HCT116 (cell line): ENCODE measurements around the gene SCN10A. TPM values are rescaled to one million over a fixed set of nuclear protein-coding genes. Genes with fewer than 3 reads are reported as not detected.
A peak's percentile ranks its signal among the peaks of the same experiment; 100 is the strongest.

Source experiments
- ATAC-seq: fragments of 200-7000 bp; cut with Tn5 transposase; 2 replicates; pipeline ENCODE4 v1.9.1; 2020; ENCODE audit warnings: mild to moderate bottlenecking, moderate library complexity
- BruUV-seq: library from RNA; stranded (reverse); fragments of 400-500 nt; replicated peaks from 2 replicates; lab custom pipeline; 2021; lab: Mats Ljungman, UMichigan
- CTCF ChIA-PET: fragments of 300-600 bp; sonication (Branson Sonifier 250); formaldehyde crosslinking; loops from one replicate; lab custom pipeline; 2021; ENCODE audit warnings: antibody characterized with exemption; lab: Charles Lee
- POLR2A ChIA-PET: fragments of 300-600, 350-600 bp; sonication (Branson Sonifier 250); formaldehyde crosslinking; loops from one replicate; lab custom pipeline; 2021; ENCODE audit warnings: antibody characterized with exemption; lab: Charles Lee
- RAD21 ChIA-PET, 2 experiments: fragments of 300-600 bp; sonication (Branson Sonifier 250); formaldehyde crosslinking; loops; one replicate each; lab custom pipeline; 2023; ENCODE audit warnings: low total read pairs in 2 of 2; ENCODE audit not compliant: uncharacterized antibody in 2 of 2, unreplicated experiment in 2 of 2, low non-redundant PET in 1 of 2; lab: Charles Lee
- DNase-seq: peaks from one replicate; pipeline ENCODE4 v3.0.0-alpha.2; 2010; ENCODE audit warnings: low read depth, low spot score
- H2AFZ ChIP-seq: fragments of 200-600 bp; shearing (Covaris generic), sonication (generic); 2 replicates; pipeline ENCODE4 v1.6.1; 2017; ENCODE audit warnings: low read depth, mixed run types, mixed read lengths, antibody characterized with exemption, low read length; ENCODE audit not compliant: poor library complexity, severe bottlenecking
- H3K27ac ChIP-seq: 2 replicates; pipeline ENCODE4 v1.5.1; 2012; ENCODE audit warnings: low read depth, low read length
- H3K27me3 ChIP-seq: fragments of 200-600 bp; sonication (generic); 2 replicates; pipeline ENCODE4 v1.6.1; 2016; ENCODE audit warnings: mixed run types, low read length, mixed read lengths; ENCODE audit not compliant: insufficient read depth
- H3K36me3 ChIP-seq, 2 experiments: fragments of 200-500 bp in 1 of 2; fragments of 200-600 bp in 1 of 2; sonication (Bioruptor generic) in 1 of 2; sonication (generic) in 1 of 2; 2 replicates each; pipeline versions ENCODE4 v1.5.1 to v1.6.1; 2014 to 2016; ENCODE audit warnings: low read length in 2 of 2, inconsistent platforms in 1 of 2, mixed read lengths in 1 of 2, mixed run types in 1 of 2; ENCODE audit not compliant: insufficient read depth in 2 of 2, control insufficient read depth in 1 of 2
- H3K4me1 ChIP-seq, 2 experiments: fragments of 200-600 bp in 1 of 2; sonication (generic) in 1 of 2; 2 replicates each; pipeline versions ENCODE4 v1.5.1 to v1.6.1; 2012 to 2017; ENCODE audit warnings: low read length in 2 of 2, inconsistent platforms in 1 of 2, mild to moderate bottlenecking in 1 of 2, mixed read lengths in 1 of 2, mixed run types in 1 of 2, moderate library complexity in 1 of 2; ENCODE audit not compliant: insufficient read depth in 2 of 2, control insufficient read depth in 1 of 2
- H3K4me2 ChIP-seq: fragments of 200-600 bp; sonication (generic); 2 replicates; pipeline ENCODE4 v1.6.1; 2017; ENCODE audit warnings: mixed run types, low read length, mixed read lengths
- H3K4me3 ChIP-seq, 2 experiments: fragments of 200-600 bp in 1 of 2; sonication (generic) in 1 of 2; replicated peaks in 1 of 2; 2 replicates each; pipeline ENCODE4 v1.5.1; 2011 to 2016; ENCODE audit warnings: low read length in 2 of 2, control low read depth in 1 of 2, low read depth in 1 of 2, mild to moderate bottlenecking in 1 of 2, mixed read lengths in 1 of 2, mixed run types in 1 of 2
- H3K79me2 ChIP-seq: fragments of 200-600 bp; sonication (generic); 2 replicates; pipeline ENCODE4 v1.6.1; 2017; ENCODE audit warnings: mild to moderate bottlenecking, mixed run types, low read length, moderate library complexity, mixed read lengths; ENCODE audit not compliant: insufficient read depth
- H3K9ac ChIP-seq: fragments of 200-600 bp; sonication (generic); 2 replicates; pipeline ENCODE4 v1.6.1; 2016; ENCODE audit warnings: low read length, mixed read lengths
- H3K9me2 ChIP-seq: fragments of 200-600 bp; sonication (generic), shearing (Covaris generic); 2 replicates; pipeline ENCODE4 v1.6.1; 2017; ENCODE audit warnings: mixed run types, mild to moderate bottlenecking, moderate library complexity; ENCODE audit not compliant: insufficient read depth
- H3K9me3 ChIP-seq, 2 experiments: fragments of 200-500 bp in 1 of 2; fragments of 200-600 bp in 1 of 2; sonication (Bioruptor generic) in 1 of 2; sonication (generic) in 1 of 2; 2 replicates each; pipeline ENCODE4 v1.6.1; 2014 to 2017; ENCODE audit warnings: low read length in 2 of 2, mixed read lengths in 2 of 2, inconsistent platforms in 1 of 2, low read depth in 1 of 2, mild to moderate bottlenecking in 1 of 2, mixed run types in 1 of 2, moderate library complexity in 1 of 2; ENCODE audit not compliant: control insufficient read depth in 1 of 2, insufficient read depth in 1 of 2
- H4K20me1 ChIP-seq: fragments of 200-600 bp; sonication (generic), shearing (Covaris generic); 2 replicates; pipeline ENCODE4 v1.6.1; 2017; ENCODE audit warnings: mixed run types, mild to moderate bottlenecking, moderate library complexity; ENCODE audit not compliant: insufficient read depth
- ATF3 ChIP-seq: IDR thresholded peaks from 2 replicates; pipeline ENCODE4 v1.6.1; 2012
- CBX3 ChIP-seq: IDR thresholded peaks from 2 replicates; pipeline ENCODE4 v1.6.1; 2012; ENCODE audit warnings: low read depth
- CEBPB ChIP-seq: IDR thresholded peaks from 2 replicates; pipeline ENCODE4 v1.6.1; 2012; ENCODE audit warnings: low read depth
- CTCF ChIP-seq, 3 experiments: fragments of 200-600 bp in 1 of 3; sonication (generic) in 1 of 3; IDR thresholded peaks in 2 of 3; conservative IDR thresholded peaks in 1 of 3; 2 replicates each; pipeline ENCODE4 v1.5.1; 2012 to 2017; ENCODE audit warnings: low read depth in 2 of 3, low read length in 2 of 3, antibody characterized with exemption in 1 of 3, borderline replicate concordance in 1 of 3, control low read depth in 1 of 3, mild to moderate bottlenecking in 1 of 3, mixed read lengths in 1 of 3, mixed run types in 1 of 3, moderate library complexity in 1 of 3; ENCODE audit not compliant: insufficient read depth in 1 of 3
- EGR1 ChIP-seq: IDR thresholded peaks from 2 replicates; pipeline ENCODE4 v1.6.1; 2012; ENCODE audit warnings: low read depth
- ELF1 ChIP-seq: IDR thresholded peaks from 2 replicates; pipeline ENCODE4 v1.6.1; 2012; ENCODE audit warnings: low read depth, borderline replicate concordance
- EZH2 ChIP-seq: fragments of 200-600 bp; sonication (generic); IDR thresholded peaks from 2 replicates; pipeline ENCODE4 v1.6.1; 2017; ENCODE audit warnings: antibody characterized with exemption, mixed run types
- EZH2phosphoT487 ChIP-seq: fragments of 200-600 bp; IDR thresholded peaks from 2 replicates; pipeline ENCODE4 v1.6.1; 2018; ENCODE audit warnings: antibody characterized with exemption, borderline replicate concordance
- FOSL1 ChIP-seq: IDR thresholded peaks from 2 replicates; pipeline ENCODE4 v1.6.1; 2012; ENCODE audit warnings: low read depth
- JUND ChIP-seq: IDR thresholded peaks from 2 replicates; pipeline ENCODE4 v1.6.1; 2012
- MAX ChIP-seq: IDR thresholded peaks from 2 replicates; pipeline ENCODE4 v1.6.1; 2012
- POLR2A ChIP-seq: IDR thresholded peaks from 2 replicates; pipeline ENCODE4 v1.7.0; 2011; ENCODE audit warnings: borderline replicate concordance; ENCODE audit not compliant: insufficient read depth, insufficient read length; ENCODE audit errors: extremely low read depth
- RAD21 ChIP-seq: IDR thresholded peaks from 2 replicates; pipeline ENCODE4 v1.6.1; 2012; ENCODE audit warnings: low read depth, mild to moderate bottlenecking
- REST ChIP-seq: IDR thresholded peaks from 2 replicates; pipeline ENCODE4 v1.6.1; 2012; ENCODE audit warnings: low read depth
- SIN3A ChIP-seq: IDR thresholded peaks from 2 replicates; pipeline ENCODE4 v1.6.1; 2012; ENCODE audit warnings: low read depth
- SP1 ChIP-seq: IDR thresholded peaks from 2 replicates; pipeline ENCODE4 v1.6.1; 2012; ENCODE audit warnings: low read depth
- TCF7L2 ChIP-seq: IDR thresholded peaks from 2 replicates; pipeline ENCODE4 v1.7.0; 2011; ENCODE audit warnings: borderline replicate concordance, inconsistent platforms; ENCODE audit not compliant: insufficient read depth, insufficient read length; ENCODE audit errors: extremely low read depth
- YY1 ChIP-seq: IDR thresholded peaks from 2 replicates; pipeline ENCODE4 v1.6.1; 2011; ENCODE audit warnings: low read length, low read depth, moderate library complexity, mild to moderate bottlenecking; ENCODE audit not compliant: insufficient replicate concordance; ENCODE audit errors: extremely low read depth
- ZBTB33 ChIP-seq: IDR thresholded peaks from 2 replicates; pipeline ENCODE4 v1.6.1; 2011; ENCODE audit warnings: mild to moderate bottlenecking, low read length, moderate library complexity; ENCODE audit not compliant: insufficient replicate concordance; ENCODE audit errors: extremely low read depth
- ZFX ChIP-seq: fragments of 450-650 bp; IDR thresholded peaks from 2 replicates; pipeline ENCODE4 v1.6.1; 2017
- intact Hi-C: fragments of 100-400 bp; cut with micrococcal nuclease; formaldehyde crosslinking; loops from 2 replicates; pipeline ENCODE4 v1.10.0; 2022
- total RNA-seq: library from RNA; stranded (reverse); gene quantifications from one replicate; pipeline ENCODE4 v1.2.1, GENCODE V29; 2021; ENCODE audit not compliant: unreplicated experiment

SCN10A gene
- total RNA-seq, 1 experiment from 2014 or later: not detected

- H3K27me3 ChIP-seq: peaks cover 61% of the 10 kb centered on the region
- no peak overlapping the region for H3K27ac ChIP-seq
- H3K9me3 ChIP-seq: no peaks in the 10 kb centered on the region
- intact Hi-C loops: no loop called here
- ChIA-PET POLR2A (no interaction called here), RAD21 (no interaction called here), CTCF (interaction anchor here (1.2 kb wide), 2 partner anchors 38 to 194 kb away, joined by 3 to 4 read pairs; no protein-coding TSS in a partner anchor)
- H3K36me3 ChIP-seq: no peaks in the 10 kb centered on the region
- H3K4me1 ChIP-seq: no peaks in the 10 kb centered on the region
- no peak overlapping the region for H3K4me2 ChIP-seq
- BruUV-seq: no TSS peak
- no peaks in the 10 kb centered on the region for H3K79me2 ChIP-seq
- no peak overlapping the region for H3K4me3 ChIP-seq
- ATAC-seq: peak; percentile 64; the same call in 1 of the 2 replicates
- DNase-seq: peak; percentile 46
- H3K9me2 ChIP-seq: no peaks in the 10 kb centered on the region
- H3K9ac ChIP-seq: no peak overlapping the region
- no peaks in the 10 kb centered on the region for H4K20me1 ChIP-seq
- H2AFZ ChIP-seq: no peak overlapping the region
- TF ChIP-seq MAX (0 out of 2 replicates have a peak, but pooled peaks have one; percentile 23), CEBPB (no peak), EZH2 (no peak), RAD21 (no peak), EGR1 (no peak), TCF7L2 (peak; percentile 15), ATF3 (no peak), CTCF (IDR thresholded peaks at IDR 0.05 in 2 of 3, conservative IDR thresholded peaks at IDR 0.05 in 1 of 3; ENCODE audit: borderline replicate concordance in 1 of 3, insufficient read depth in 1 of 3, low read depth in 2 of 3, low read length in 2 of 3) (no peak), EZH2phosphoT487 (no peak), CBX3 (peak; percentile 90), SP1 (no peak), ELF1 (no peak), SIN3A (peak; percentile 75), ZBTB33 (no peak), JUND (no peak), REST (no peak; the same call in 1 of the 2 replicates), ZFX (no peak), FOSL1 (no peak), YY1 (no peak), POLR2A (no peak)
Measured at GRCh38 chr3:38805765-38806386, 10.1 kb downstream of the SCN10A start.
